ENCODE data around the gene CYB5B. TPM values are rescaled to one million over a fixed set of nuclear protein-coding genes. Genes with fewer than 3 reads are reported as not detected.
A peak's percentile ranks its signal among the peaks of the same experiment; 100 is the strongest.

The CYB5B gene
- total and polyA plus RNA-seq, 12 donors = 53.8 to 84.2 (median 71.7) TPM

DNA sequence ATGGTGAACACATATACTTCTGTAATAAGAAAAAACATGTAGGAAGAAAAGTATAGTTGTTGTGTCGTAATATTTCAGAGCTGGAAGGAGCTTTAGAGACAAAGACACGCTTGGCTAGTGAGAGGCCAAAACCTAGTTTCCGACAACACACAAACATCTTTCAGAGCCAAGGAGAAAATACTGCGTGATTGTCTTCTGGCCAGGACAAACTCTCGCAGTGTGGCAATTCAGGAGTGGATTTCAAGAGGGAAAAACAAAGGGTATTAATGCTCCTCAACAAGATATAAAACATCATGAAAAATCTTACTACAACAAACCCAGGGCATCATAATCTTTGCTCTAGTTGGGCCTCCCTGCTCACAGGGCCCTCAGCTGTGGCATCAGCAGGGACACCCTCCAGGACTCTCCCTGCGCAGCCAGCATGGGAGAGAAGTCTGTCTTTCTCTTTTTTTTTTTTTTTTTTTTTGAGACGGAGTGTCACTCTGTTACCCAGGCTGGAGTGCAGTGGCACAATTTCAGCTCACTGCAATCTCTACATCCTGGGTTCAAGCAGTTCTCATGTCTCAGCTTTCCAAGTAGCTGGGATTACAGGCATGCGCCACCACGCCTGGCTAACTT, 66.4 kb downstream of the CYB5B start:
- Histone ChIP-seq H3K4me1 (peaks cover 0 to 5% (median 0%) of the 10 kb centered on the region in 9 donors), H3K27me3 (peaks cover 0 to 18% (median 0%) of the 10 kb centered on the region in 7 donors), H3K27ac (no peak overlapping the region), H3K4me3 (no peak overlapping the region), H3K36me3 (no peaks in the 10 kb centered on the region), H3K9me3 (peaks cover 0 to 10% (median 0%) of the 10 kb centered on the region in 11 donors)
- TF ChIP-seq, protein P1, sequence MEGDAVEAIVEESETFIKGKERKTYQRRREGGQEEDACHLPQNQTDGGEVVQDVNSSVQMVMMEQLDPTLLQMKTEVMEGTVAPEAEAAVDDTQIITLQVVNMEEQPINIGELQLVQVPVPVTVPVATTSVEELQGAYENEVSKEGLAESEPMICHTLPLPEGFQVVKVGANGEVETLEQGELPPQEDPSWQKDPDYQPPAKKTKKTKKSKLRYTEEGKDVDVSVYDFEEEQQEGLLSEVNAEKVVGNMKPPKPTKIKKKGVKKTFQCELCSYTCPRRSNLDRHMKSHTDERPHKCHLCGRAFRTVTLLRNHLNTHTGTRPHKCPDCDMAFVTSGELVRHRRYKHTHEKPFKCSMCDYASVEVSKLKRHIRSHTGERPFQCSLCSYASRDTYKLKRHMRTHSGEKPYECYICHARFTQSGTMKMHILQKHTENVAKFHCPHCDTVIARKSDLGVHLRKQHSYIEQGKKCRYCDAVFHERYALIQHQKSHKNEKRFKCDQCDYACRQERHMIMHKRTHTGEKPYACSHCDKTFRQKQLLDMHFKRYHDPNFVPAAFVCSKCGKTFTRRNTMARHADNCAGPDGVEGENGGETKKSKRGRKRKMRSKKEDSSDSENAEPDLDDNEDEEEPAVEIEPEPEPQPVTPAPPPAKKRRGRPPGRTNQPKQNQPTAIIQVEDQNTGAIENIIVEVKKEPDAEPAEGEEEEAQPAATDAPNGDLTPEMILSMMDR (IDR thresholded peaks at IDR 0.05) = no peak
- 85 to 90% methylated on average over 9 of the region's 9 CpGs for WGBS, 2 donors
- intact Hi-C loops (cut with DNase I) = no loop called here
- ATAC-seq (peak in 1 of 8 donors; percentile 38), DNase-seq (no peak)

DNA sequence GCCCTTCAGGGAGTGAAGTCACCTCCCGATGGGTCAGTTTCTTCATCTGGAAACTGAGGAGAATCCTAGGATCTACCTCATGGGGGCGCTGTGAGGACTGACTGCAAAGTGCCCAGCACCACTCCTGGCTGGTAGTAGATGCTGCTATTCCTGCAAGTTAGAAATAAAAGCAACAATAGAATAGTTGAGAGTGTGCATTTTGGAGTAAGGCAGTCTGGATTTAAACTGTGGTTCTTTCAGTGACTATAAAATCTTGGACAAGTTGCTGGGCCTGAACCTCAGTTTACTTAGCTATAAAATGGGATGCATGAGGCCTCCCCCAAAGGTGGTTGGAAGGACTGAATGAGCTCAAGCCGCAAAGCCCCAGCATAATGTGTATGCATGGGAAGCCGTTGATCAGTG, 70.6 kb downstream of the CYB5B start:
- Histone ChIP-seq H3K27me3 (peaks cover 0 to 30% (median 0%) of the 10 kb centered on the region in 7 donors), H3K9me3 (peaks cover 0 to 10% (median 0%) of the 10 kb centered on the region in 11 donors), H3K4me1 (peaks cover 0 to 5% (median 0%) of the 10 kb centered on the region in 9 donors), H3K4me3 (no peak overlapping the region), H3K36me3 (no peaks in the 10 kb centered on the region), H3K27ac (peak overlapping the region in 3 of 10 donors; percentile 47 to 60 (median 50))
- no peak for DNase-seq
- TF ChIP-seq, protein P1 (IDR thresholded peaks at IDR 0.05) = peak in 4 of 9 donors; percentile 8 to 39 (median 11)
- intact Hi-C loops (cut with DNase I) = no loop called here
- 74 to 79% methylated on average over 4 of the region's 4 CpGs for WGBS, 2 donors
- ATAC-seq = no peak

DNA sequence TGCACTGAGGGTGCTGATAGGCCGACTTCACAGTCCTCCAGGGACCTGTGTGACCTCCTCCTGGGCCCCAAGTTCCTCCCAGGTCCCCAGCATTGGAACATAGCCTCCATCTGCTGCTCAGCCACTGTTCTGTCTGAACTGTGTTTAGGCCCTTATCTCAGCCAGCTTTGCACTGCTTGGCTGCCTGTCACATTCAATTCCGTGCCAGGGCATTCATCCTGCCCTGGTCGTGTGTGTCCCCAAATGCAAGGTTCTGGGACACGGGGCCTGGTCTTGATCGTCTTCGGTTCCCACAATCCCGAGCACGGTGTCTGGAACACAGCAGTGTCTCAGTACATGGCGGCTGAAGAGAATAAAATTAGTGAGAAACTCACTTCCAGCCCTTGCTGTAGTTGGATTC, 71.4 kb downstream of the CYB5B start:
- TF ChIP-seq, protein P1 (IDR thresholded peaks at IDR 0.05) = no peak
- ATAC-seq = peak; percentile 60 to 96 (median 87)
- DNase-seq = peak; percentile 43 to 47
- intact Hi-C loops (cut with DNase I) = no loop called here
- Histone ChIP-seq H3K27me3 (peaks cover 0 to 31% (median 0%) of the 10 kb centered on the region in 7 donors), H3K27ac (peak overlapping the region in 8 of 10 donors; percentile 17 to 60 (median 47)), H3K4me1 (peaks cover 0 to 5% (median 0%) of the 10 kb centered on the region in 9 donors), H3K9me3 (peaks cover 0 to 10% (median 0%) of the 10 kb centered on the region in 11 donors), H3K4me3 (no peak overlapping the region), H3K36me3 (no peaks in the 10 kb centered on the region)
- 41 to 48% methylated on average over 9 of the region's 9 CpGs for WGBS, 2 donors

DNA sequence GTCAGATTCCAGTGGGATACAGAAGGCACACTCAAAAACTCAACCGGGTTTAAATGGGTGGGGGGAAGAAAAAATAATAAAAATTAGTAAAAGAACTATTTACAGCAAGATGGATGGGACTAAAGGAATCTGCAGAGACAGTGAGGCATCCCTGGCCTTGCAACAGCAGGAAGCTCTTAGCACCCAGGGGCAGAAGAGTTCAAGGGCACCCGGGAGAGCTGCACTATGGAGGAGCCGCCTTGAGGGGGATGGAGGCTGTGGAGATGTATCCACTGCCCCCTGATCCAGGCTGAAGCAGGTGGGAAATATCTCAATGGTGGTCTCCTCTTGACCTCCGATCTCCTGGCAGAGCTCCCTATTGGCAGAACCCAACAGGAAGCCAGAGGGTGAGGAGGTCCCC, 72.0 kb downstream of the CYB5B start:
- TF ChIP-seq, protein P1 (IDR thresholded peaks at IDR 0.05) = no peak
- H3K9me3 ChIP-seq = peaks cover 0 to 10% (median 0%) of the 10 kb centered on the region in 11 donors
- DNase-seq (no peak), ATAC-seq (no peak)
- H3K27me3 ChIP-seq = peaks cover 0 to 31% (median 0%) of the 10 kb centered on the region in 7 donors
- H3K4me3 ChIP-seq = no peak overlapping the region
- H3K4me1 ChIP-seq = peaks cover 0 to 5% (median 0%) of the 10 kb centered on the region in 9 donors
- 82 to 85% methylated on average over 4 of the region's 4 CpGs for WGBS, 2 donors
- intact Hi-C loops (cut with DNase I) = no loop called here
- no peaks in the 10 kb centered on the region for H3K36me3 ChIP-seq
- H3K27ac ChIP-seq = peak overlapping the region in 5 of 10 donors; percentile 44 to 56 (median 47)

All from heart right ventricle (tissue), 16 donors.